Measurements from ENCODE around the gene NRG3.

NRG3 gene

DNA sequence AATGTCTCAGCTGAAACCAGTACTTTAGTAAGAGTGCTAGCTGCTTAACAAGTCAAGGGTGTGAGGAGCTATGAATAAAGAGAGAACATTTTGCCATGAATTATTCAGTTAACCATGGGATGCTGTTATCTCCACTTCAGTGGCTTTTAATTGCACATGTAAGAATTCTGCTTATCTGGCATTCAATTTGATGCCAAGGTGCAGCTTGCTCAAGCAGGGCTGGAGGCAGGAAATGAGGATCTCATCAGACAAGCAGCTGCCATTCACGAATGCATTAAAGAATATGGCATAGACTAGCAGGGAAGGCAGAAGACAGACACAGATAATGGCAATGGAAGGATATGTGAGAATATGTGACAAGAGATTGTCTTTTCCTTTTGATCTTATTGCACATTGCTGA, 697.8 kb downstream of the NRG3 start:
- TF ChIP-seq CTCF (IDR thresholded peaks at IDR 0.05; ENCODE audit: low read depth, low read length, missing control alignments) = no peak
- no peak overlapping the region for H3K4me3 ChIP-seq (replicated peaks; ENCODE audit: low read depth, low read length)
- DNase-seq (ENCODE audit: extremely low read depth, low read depth) = no peak

DNA sequence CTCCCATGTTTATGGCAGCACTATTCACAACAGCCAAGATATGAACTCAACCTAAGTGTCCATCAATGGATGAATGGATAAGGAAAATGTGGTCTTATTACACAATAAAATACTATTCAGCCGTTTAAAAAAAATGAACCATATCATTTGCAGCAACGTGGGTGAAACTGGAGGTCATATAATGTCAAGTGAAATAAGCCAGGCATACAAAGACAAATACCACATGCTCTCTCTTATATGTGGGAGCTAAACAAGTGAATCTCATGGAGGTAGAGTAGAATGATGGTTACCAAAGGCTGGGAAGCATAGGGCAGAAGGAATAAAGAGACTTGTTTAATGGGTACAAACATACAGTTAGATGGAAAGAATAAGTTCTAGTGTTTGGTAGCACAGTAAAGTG, 699.1 kb downstream of the NRG3 start:
- TF ChIP-seq CTCF (IDR thresholded peaks at IDR 0.05; ENCODE audit: low read depth, low read length, missing control alignments) = no peak
- H3K4me3 ChIP-seq (replicated peaks; ENCODE audit: low read depth, low read length) = no peak overlapping the region
- DNase-seq (ENCODE audit: extremely low read depth, low read depth) = no peak

GRCh38 chr10:82575318-82575717, 700.3 kb downstream of the NRG3 start:
- no peak for TF ChIP-seq CTCF (IDR thresholded peaks at IDR 0.05; ENCODE audit: low read depth, low read length, missing control alignments)
- no peak for DNase-seq (ENCODE audit: extremely low read depth, low read depth)
- H3K4me3 ChIP-seq (replicated peaks; ENCODE audit: low read depth, low read length) = no peak overlapping the region

DNA sequence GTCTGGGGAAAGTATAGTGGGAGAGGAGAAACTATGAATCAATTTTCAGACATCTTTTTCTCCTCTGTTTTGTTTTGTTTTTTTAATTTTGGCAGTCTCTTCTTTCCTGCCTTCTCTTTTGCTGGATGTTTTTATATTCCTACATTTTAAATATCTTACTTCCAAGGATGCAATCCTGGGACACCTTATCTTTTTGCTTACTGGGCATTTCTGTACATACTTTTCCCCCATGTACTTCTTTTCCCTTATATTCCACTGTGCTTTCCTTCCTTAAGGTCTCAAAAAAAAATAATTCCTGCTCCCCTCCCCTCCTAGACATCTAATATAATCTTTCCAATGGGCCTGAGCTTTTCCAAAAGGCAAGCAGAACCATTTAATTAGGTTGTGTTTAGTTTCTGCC, 701.1 kb downstream of the NRG3 start:
- DNase-seq (ENCODE audit: extremely low read depth, low read depth) = no peak
- H3K4me3 ChIP-seq (replicated peaks; ENCODE audit: low read depth, low read length) = no peak overlapping the region
- TF ChIP-seq CTCF (IDR thresholded peaks at IDR 0.05; ENCODE audit: low read depth, low read length, missing control alignments) = no peak

DNA sequence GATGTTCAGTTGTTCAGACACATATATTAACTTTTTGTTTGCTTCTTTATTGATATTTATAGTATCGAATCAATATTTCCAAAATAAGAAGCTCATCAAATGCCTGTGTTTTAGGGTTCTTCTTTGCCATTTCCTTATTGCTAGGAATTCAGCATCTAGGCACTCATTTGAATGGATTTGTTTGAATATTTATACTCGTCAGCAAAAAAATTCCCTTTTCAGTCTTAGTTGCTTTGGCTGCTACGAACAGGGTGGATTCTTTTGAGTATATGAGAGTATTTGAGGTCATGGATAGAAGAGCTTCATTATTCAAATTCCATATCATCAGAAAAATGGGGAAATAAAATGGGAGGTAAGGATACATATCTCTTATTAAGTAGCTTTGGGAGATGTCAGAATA, 706.9 kb downstream of the NRG3 start:
- H3K4me3 ChIP-seq (replicated peaks; ENCODE audit: low read depth, low read length) = no peak overlapping the region
- TF ChIP-seq CTCF (IDR thresholded peaks at IDR 0.05; ENCODE audit: low read depth, low read length, missing control alignments) = no peak
- DNase-seq (ENCODE audit: extremely low read depth, low read depth) = no peak

- no peak for TF ChIP-seq CTCF (IDR thresholded peaks at IDR 0.05; ENCODE audit: low read depth, low read length, missing control alignments)
- H3K4me3 ChIP-seq (replicated peaks; ENCODE audit: low read depth, low read length) = no peak overlapping the region
- DNase-seq (ENCODE audit: extremely low read depth, low read depth) = no peak
Measured at GRCh38 chr10:82591421-82591820, 716.4 kb downstream of the NRG3 start.

GRCh38 chr10:82597840-82598239, 722.8 kb downstream of the NRG3 start:
- no peak overlapping the region for H3K4me3 ChIP-seq (replicated peaks; ENCODE audit: low read depth, low read length)
- no peak for DNase-seq (ENCODE audit: extremely low read depth, low read depth)
- no peak for TF ChIP-seq CTCF (IDR thresholded peaks at IDR 0.05; ENCODE audit: low read depth, low read length, missing control alignments)
